Stimulated activated naive CD8-positive, alpha-beta T cell treated with anti-CD3 and anti-CD28 coated beads, Interleukin-15, amount 100 ng/mL, for 72 hours (primary cell): ENCODE data around the gene SLC8A2.

Source experiments
- ATAC-seq: fragments of 150-1000 bp; cut with Tn5 transposase; 2 replicates; pipeline ENCODE4 v1.10.0; 2021; ENCODE audit warnings: mild to moderate bottlenecking, moderate library complexity
- DNase-seq, 2 donors: peaks; one replicate each; pipeline ENCODE4 v3.0.0; 2021 to 2022
- H3K27ac Mint-ChIP-seq, 2 donors: one replicate each; pipeline ENCODE4 v1.8.0; 2022; ENCODE audit warnings: mild to moderate bottlenecking in 2 of 2, mixed read lengths in 2 of 2, moderate library complexity in 2 of 2
- H3K27me3 Mint-ChIP-seq: one replicate; pipeline ENCODE4 v1.8.0; 2022; ENCODE audit warnings: mixed read lengths
- H3K4me1 Mint-ChIP-seq: one replicate; pipeline ENCODE4 v1.8.0; 2022; ENCODE audit warnings: mild to moderate bottlenecking, mixed read lengths
- H3K4me3 Mint-ChIP-seq, 2 donors: one replicate each; pipeline ENCODE4 v1.8.0; 2022; ENCODE audit warnings: mild to moderate bottlenecking in 2 of 2, mixed read lengths in 2 of 2, moderate library complexity in 1 of 2
- H3K9me3 Mint-ChIP-seq, 2 donors: one replicate each; pipeline ENCODE4 v1.8.0; 2022; ENCODE audit warnings: mixed read lengths in 2 of 2

SLC8A2 gene

DNA sequence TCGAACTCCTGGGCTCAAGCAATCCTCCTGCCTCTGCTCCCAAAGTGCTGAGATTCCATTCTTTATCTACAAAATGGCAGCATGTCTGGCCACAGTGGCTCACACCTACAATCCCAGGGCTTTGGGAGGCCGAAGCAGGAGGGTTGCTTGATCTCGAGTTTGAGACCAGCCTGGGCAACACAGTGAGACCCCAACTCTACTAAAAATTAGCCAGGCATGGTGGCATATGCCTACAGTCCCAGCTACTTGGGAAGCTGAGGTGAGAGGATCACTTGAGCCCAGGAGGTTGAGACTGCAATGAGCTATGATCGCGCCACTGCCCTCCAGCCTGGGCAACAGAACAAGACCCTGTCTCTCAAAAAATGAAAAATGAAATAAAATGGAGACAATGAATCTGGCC lies 37.0 kb upstream of the SLC8A2 start:
- H3K9me3 Mint-ChIP-seq: no peaks in the 10 kb centered on the region
- no peak for DNase-seq
- peaks cover 51% of the 10 kb centered on the region for H3K4me1 Mint-ChIP-seq
- no peak overlapping the region for H3K4me3 Mint-ChIP-seq
- no peak overlapping the region for H3K27ac Mint-ChIP-seq
- no peak for ATAC-seq
- H3K27me3 Mint-ChIP-seq: no peaks in the 10 kb centered on the region

DNA sequence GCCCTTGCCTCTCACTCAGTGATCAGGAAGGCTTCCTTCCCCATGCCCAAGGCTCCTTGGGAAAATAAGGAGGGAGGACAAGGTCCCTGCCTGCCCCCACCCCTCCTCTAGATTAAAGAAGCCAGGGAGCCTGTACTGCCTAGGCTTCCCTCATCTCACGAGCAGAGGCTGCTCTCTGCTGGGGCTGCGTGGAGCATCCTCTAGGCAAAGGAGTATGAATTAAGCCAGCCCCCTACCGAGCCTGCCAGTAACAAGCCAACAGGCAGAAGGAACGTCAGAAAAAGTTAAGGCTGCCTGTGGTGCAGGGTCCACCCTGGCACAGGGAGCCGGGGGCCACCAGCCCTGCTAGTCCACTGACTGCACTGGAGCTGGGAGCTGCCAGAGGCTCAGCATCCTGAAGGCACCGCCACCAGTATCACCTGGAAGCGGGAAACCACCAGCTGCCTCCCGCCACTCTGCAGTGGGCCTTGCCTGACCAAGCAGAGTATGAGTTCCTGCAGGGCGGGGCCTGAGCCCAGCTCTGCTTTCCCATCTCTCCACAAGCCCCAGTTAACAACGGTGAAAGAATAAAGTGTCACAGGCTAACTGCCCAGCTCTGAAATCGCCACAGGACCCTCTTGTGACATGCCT lies 36.3 kb upstream of the SLC8A2 start:
- no peaks in the 10 kb centered on the region for H3K9me3 Mint-ChIP-seq
- H3K27me3 Mint-ChIP-seq: no peaks in the 10 kb centered on the region
- peaks cover 47% of the 10 kb centered on the region for H3K4me1 Mint-ChIP-seq
- H3K4me3 Mint-ChIP-seq: no peak overlapping the region
- ATAC-seq (no peak), DNase-seq (no peak)
- no peak overlapping the region for H3K27ac Mint-ChIP-seq

DNA sequence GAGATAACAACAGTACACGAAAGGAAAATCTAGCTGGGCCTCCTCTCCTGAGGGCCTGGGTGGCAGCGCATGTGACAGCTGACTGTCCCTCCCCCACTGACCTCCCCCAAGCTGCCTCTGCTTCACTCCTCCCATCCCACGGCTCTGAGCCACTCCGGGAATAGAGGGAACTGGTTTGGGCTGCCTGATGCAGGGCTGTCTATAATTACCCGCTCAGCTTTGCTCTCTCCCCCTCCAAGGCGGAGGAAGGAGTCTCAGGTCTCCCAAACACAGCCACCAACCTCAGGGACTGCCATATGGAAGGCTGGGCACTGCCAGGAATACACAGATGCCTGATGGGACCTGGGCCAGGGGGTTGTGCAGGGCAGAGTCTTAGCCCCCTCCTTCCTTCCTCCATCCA lies 35.3 kb upstream of the SLC8A2 start:
- Mint-ChIP-seq H3K4me1 (peaks cover 37% of the 10 kb centered on the region), H3K4me3 (no peak overlapping the region), H3K9me3 (no peaks in the 10 kb centered on the region), H3K27me3 (no peaks in the 10 kb centered on the region), H3K27ac (peak overlapping the region; percentile 28 to 54)
- ATAC-seq (no peak), DNase-seq (no peak)

DNA sequence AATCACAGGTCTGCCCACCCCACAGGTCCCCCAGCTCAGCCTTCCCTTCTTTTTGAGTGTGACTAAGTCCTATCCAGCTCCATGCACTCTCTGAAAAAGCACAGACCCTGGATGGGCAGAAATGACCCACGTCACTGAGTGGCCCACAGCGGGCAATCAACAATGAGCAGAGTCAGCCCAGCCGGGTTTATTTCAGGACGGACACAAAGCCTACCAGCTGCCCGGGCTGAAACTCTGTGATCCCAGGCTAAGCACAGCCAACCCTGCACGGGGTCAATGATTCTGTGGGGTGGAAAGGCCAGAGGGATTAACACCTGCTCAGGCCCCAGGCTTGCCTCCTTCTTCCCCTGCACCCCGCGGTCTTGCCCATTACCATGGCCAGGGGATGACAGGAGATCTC lies 34.8 kb upstream of the SLC8A2 start:
- no peak overlapping the region for H3K27ac Mint-ChIP-seq

DNA sequence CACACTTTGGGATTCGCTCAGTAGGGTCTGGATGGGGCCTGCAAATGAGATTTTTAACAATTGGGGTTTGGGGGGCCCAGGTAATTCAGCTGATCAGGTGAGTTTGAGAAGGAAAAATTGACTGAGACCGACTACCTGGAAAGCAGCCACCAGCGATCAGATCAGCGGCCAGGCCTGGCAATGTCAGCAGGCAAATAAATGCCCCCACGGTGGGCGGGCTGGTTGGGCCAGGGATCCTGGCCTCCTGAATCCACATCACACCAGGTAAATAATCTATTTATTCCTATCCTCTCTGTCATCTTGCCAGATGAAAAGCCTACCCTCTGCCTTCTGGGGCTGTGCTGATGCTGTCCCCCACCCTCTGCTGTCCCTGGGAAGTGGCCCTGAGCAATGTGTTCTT lies 33.8 kb upstream of the SLC8A2 start:
- no peak for ATAC-seq
- no peaks in the 10 kb centered on the region for H3K27me3 Mint-ChIP-seq

More for the DNA sequence above, 34.8 kb upstream of the SLC8A2 start:
- ATAC-seq (no peak), DNase-seq (no peak)
- Mint-ChIP-seq H3K27me3 (no peaks in the 10 kb centered on the region), H3K9me3 (no peaks in the 10 kb centered on the region), H3K4me3 (no peak overlapping the region), H3K4me1 (peaks cover 32% of the 10 kb centered on the region)

DNA sequence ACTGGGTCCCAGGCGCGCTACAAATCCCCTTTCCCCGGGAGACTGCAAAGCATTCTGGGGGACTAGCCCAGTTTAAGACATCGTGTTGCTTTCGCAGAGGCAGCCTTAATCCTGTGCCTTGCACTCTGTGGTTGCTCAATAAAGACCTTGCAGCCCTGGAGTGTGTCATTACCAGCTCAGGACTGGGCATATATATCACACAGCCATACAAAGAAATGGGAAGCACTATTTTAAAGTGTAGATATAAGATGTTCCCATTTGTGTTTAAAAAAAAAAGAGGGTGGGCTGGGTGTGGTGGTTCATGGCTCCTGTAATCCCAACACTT lies 32.1 kb upstream of the SLC8A2 start:
- Mint-ChIP-seq H3K4me3 (no peak overlapping the region), H3K4me1 (peaks cover 17% of the 10 kb centered on the region), H3K27ac (no peak overlapping the region), H3K9me3 (no peaks in the 10 kb centered on the region), H3K27me3 (no peaks in the 10 kb centered on the region)
- no peak for DNase-seq
- no peak for ATAC-seq

More for the DNA sequence above, 33.8 kb upstream of the SLC8A2 start:
- H3K4me1 Mint-ChIP-seq: peaks cover 23% of the 10 kb centered on the region
- H3K4me3 Mint-ChIP-seq: no peak overlapping the region
- no peak for DNase-seq
- no peaks in the 10 kb centered on the region for H3K9me3 Mint-ChIP-seq
- H3K27ac Mint-ChIP-seq: peak overlapping the region in 1 of 2 donors; percentile 83

DNA sequence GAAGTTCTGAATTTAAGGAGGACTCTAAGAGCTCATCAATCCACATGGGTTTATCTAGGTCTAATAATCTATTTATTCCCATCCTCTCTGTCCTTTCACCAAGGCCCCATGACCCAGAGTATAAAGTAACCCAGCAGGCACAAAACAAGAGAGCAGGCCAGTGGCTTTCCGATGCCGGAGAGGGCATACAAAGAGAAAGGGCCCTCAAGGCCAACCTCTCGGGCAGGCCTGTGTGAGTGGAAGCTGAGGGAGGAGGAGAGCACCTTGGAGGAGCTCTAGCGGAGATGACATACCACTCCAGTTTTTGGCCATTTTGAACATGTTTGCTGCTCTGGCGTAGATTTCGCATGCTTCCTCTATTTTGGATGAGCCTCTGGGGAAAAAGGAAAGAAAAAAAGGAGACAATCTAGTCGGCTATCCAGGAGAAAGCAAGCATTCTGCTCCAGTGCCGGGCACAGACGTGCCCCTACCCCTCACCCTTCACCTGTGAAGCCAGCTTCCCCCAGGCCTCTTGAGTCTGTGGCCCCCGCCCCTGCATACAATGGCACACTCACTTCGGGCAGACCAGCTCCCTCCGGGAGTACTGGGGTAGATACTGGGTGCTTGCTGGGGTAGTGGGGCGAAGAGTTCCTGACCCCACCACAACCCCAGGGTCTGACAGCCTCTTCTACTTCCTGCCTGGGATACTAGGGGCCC lies 31.6 kb upstream of the SLC8A2 start:
- no peaks in the 10 kb centered on the region for H3K9me3 Mint-ChIP-seq
- no peak overlapping the region for H3K27ac Mint-ChIP-seq
- H3K4me1 Mint-ChIP-seq: peaks cover 17% of the 10 kb centered on the region
- ATAC-seq: no peak
- H3K4me3 Mint-ChIP-seq: no peak overlapping the region
- H3K27me3 Mint-ChIP-seq: no peaks in the 10 kb centered on the region
- DNase-seq: no peak

DNA sequence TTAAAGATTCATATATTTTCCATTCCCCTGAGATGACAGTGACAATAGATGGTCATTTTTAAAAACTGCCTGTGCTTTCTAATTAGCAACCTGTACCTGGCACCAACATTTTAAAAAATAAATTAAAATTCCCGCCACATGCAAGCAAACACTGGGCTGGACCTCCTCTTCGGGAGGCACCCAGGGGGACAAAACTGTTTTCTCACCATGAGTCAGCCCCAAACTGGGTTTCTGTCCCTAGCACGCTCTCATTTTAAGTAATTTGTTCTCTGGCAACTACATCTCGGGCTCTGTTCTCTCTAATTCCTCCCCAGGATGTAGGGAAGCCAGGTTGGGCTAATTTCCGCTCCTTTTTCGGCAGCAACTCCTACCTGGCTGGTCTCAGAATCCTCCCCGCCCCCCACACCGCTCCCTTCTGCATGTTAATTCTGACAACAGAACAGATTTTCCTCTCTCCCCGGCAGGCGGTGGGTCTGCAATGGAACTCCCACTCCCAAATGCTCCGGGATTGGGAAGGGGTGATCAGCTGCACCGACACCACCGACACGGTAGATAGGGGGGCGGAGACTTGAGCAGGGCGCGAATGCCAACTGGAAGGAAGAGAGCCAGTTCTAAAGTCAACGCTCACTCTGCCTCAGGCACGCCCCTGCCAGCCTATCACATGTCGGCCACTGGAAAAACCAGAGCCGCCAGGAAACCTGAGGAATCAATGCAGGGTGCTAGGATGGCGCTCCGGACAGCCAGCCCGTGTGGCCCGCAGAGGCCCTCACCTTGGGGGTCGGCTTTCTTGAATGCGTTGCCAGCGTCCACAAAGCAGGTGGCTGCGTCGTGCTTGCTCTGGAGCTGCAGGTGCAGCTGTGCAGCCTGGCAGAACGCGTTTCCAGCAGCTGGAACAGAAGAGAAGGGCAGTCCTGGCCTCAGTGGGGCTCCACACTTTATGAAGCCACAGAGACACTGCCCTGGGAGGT lies 28.5 kb upstream of the SLC8A2 start:
- ATAC-seq (no peak), DNase-seq (no peak)
- Mint-ChIP-seq H3K27ac (no peak overlapping the region), H3K9me3 (no peaks in the 10 kb centered on the region), H3K4me3 (no peak overlapping the region), H3K4me1 (peaks cover 23% of the 10 kb centered on the region), H3K27me3 (no peaks in the 10 kb centered on the region)

DNA sequence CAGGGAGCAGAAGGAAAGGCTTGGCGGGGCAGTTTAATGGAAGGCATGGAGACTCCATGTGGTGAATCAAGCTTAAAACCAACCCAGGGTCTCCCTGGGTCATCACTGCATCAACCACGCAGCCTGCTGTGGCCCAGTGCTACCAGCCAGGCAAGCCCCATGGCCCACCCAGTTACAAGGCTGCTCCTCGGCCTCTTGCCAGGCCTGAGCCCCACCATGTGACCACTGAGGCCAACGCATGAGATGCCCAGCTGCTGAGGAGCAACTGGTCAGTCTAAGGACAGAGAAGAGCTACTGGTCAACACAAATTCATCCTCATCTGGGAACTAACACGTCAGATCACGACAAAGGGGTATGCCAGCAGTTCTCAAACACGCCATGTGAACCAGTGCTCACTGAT lies 27.7 kb upstream of the SLC8A2 start:
- Mint-ChIP-seq H3K4me3 (no peak overlapping the region), H3K27ac (peak overlapping the region in 1 of 2 donors; percentile 14), H3K27me3 (no peaks in the 10 kb centered on the region), H3K9me3 (no peaks in the 10 kb centered on the region), H3K4me1 (peaks cover 24% of the 10 kb centered on the region)
- no peak for DNase-seq
- no peak for ATAC-seq

DNA sequence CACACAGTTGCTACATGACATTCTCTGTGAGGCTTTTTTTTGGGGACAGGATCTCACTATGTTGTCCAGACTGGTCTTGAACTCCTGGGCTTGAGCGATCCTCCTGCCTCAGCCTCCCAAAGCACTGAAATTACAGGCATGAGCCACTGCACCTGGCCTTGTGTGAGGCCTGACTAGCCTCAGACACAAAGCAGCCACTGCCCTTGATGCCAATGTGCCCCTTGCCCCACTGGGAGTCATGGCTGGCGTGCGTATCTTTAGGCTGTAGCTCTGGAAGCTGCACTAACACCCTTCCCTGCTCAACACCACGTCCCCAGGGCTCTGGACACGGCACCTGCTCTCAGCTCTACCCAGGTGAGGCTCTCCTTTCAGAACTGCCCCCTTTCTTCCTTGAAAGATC lies 26.9 kb upstream of the SLC8A2 start:
- H3K4me3 Mint-ChIP-seq: no peak overlapping the region
- no peak for ATAC-seq
- no peak overlapping the region for H3K27ac Mint-ChIP-seq
- H3K9me3 Mint-ChIP-seq: no peaks in the 10 kb centered on the region
- DNase-seq: no peak
- H3K4me1 Mint-ChIP-seq: peaks cover 24% of the 10 kb centered on the region
- H3K27me3 Mint-ChIP-seq: no peaks in the 10 kb centered on the region

DNA sequence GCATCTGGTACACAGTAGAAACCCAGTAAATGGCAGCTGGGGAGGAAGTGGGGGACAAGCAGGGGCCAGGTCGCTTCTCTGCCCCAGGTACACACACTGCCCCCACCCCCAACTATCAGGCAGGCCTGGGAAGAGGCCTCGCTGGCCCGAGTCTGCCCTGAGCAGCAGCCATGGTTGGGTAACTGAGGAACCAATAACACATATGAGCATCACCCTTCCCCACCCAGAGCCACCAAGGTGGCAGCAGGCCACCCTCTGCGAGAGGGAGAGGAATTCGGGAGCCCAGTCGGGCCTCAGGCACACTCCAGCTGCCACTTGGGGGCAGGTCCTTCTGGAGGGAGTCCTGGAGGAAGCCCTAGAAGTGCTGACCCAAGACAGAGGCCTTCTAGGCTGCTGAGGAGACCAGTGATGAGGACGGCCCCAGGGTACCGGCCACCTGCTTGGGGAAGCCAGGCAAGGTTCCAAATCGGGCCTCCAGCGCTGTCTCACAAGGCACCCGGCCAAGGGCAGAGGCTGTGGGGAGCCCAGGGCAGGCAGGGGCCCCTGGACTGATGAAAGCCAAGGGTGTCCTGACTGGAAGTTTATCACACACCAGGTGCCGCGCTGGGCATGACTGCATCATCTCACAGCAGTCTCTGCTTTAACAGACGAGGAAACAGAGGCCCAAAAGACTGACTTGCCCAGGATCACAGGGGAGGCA lies 26.3 kb upstream of the SLC8A2 start:
- no peaks in the 10 kb centered on the region for H3K9me3 Mint-ChIP-seq
- peaks cover 25% of the 10 kb centered on the region for H3K4me1 Mint-ChIP-seq
- H3K27ac Mint-ChIP-seq: no peak overlapping the region
- no peak for ATAC-seq
- H3K27me3 Mint-ChIP-seq: no peaks in the 10 kb centered on the region
- no peak for DNase-seq
- no peak overlapping the region for H3K4me3 Mint-ChIP-seq

DNA sequence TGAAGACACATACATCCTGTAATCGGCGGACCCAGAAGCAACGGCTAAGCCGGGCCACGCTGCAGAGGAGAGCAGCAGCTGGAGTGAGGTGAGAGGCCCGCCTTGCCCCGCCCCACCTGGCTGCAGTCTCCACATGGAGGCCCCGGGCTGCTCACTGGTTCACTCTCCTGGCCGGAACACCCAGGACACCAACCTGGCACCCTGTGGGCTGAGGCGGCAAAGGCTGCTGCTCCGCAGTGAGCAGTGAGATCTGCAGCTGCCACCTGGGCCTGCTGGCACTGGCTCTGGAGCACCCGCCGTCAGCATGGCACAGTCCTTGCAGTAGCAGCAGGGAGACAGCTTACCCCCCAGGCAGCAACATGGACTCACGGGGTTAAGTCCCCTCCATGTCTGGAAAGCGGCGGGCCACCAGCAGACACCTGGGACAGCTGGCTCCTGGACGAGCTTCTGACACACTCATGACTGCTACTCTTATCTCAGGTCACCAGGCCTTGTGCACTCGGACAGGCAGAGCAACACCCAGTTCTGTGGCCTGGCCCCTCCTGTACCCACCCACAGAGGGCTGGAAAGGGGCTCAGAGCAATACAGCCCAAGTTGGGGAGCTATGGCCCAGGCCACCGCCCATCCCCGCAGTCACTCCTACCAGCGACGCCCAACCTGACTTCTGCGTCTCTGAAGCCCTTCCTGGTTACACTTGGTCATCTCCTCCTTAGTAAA lies 25.5 kb upstream of the SLC8A2 start:
- ATAC-seq (no peak), DNase-seq (no peak)
- H3K27me3 Mint-ChIP-seq: no peaks in the 10 kb centered on the region
- H3K4me3 Mint-ChIP-seq: no peak overlapping the region
- no peak overlapping the region for H3K27ac Mint-ChIP-seq
- no peaks in the 10 kb centered on the region for H3K9me3 Mint-ChIP-seq
- peaks cover 33% of the 10 kb centered on the region for H3K4me1 Mint-ChIP-seq

DNA sequence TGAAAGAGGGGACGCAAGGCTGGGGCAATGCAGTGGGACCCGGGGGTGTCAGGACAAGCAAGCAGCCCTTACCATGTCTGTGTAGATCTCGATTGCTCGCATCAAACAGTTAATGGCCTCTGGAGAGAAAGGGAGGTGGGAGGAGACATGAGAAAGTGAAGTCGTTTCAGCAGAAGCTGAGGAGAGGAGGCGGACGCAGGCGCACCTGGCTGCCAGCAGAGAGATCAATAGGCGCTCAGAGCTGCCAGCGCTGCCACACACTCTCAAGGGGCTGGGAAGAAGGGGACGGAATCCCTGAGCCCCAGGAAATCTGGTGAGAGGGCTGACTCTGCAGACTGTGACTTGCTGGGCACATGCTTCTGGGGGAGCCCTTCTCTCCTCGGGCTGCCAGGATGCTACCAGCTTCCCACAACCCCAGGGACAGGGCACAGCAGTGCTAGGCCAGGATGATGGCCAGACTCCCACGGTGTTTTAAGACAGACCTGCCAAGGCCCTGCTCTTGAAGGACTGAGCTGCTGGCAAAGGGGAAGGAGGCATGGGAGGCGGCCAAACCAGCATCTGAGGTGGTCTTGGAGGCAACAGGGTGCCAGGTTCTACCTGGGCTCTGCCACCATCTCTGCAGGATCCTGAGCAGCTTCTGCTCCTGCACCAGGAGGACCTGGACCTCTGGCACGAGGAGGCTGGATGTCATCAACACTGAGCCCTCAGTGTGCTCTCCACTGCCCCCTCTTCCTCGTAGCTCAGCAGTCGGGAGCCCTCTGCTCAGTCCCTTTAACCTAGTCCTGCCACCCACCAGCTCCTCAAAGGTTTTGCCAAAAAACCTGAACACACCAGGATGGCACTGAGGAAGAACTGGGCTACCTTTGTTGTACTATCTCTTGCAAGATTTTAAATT lies 24.0 kb upstream of the SLC8A2 start:
- DNase-seq (no peak), ATAC-seq (no peak)
- Mint-ChIP-seq H3K9me3 (no peaks in the 10 kb centered on the region), H3K27ac (peak overlapping the region in 1 of 2 donors; percentile 82), H3K4me1 (peaks cover 43% of the 10 kb centered on the region), H3K27me3 (no peaks in the 10 kb centered on the region), H3K4me3 (no peak overlapping the region)

DNA sequence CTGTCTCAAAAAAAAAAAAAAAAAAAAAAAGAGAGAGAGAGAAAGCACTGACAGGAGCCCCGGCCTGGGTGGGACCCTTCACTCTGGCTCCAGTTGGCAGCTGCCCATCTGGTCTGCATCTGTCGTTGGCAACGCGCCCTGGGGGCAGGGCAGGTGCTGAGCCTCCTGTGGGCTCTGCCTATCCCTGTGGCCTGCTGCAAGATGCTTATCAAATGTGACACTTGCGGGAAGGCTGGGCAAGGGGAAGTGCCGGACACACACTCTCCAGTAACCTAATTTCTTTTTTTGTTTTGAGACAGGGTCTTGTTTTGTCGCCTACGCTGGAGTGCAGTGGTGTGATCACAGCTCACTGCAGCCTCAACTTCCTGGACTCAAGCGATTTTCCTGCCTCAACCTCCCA lies 23.0 kb upstream of the SLC8A2 start:
- no peak overlapping the region for H3K27ac Mint-ChIP-seq
- no peaks in the 10 kb centered on the region for H3K27me3 Mint-ChIP-seq
- DNase-seq: no peak
- no peak overlapping the region for H3K4me3 Mint-ChIP-seq
- H3K4me1 Mint-ChIP-seq: peaks cover 47% of the 10 kb centered on the region
- ATAC-seq: no peak
- no peaks in the 10 kb centered on the region for H3K9me3 Mint-ChIP-seq
